GM21528 (cell line): ENCODE data around the gene WRAP53.

Source experiments
- ATAC-seq: cut with Tn5 transposase; IDR thresholded peaks from one replicate; pipeline ENCODE4 v1.9.1; 2021; ENCODE audit warnings: mild to moderate bottlenecking, moderate library complexity; ENCODE audit not compliant: unreplicated experiment, low FRiP score

The WRAP53 gene

GRCh38 chr17:7677388-7678067 lies 10.7 kb upstream of the WRAP53 start:
- ATAC-seq = no peak

- ATAC-seq = no peak
These were observed 3.3 kb upstream of the WRAP53 start for GRCh38 chr17:7684851-7685532.

- ATAC-seq = peak; percentile 55
These were observed 2.6 kb upstream of the WRAP53 start for GRCh38 chr17:7685533-7686221.

DNA sequence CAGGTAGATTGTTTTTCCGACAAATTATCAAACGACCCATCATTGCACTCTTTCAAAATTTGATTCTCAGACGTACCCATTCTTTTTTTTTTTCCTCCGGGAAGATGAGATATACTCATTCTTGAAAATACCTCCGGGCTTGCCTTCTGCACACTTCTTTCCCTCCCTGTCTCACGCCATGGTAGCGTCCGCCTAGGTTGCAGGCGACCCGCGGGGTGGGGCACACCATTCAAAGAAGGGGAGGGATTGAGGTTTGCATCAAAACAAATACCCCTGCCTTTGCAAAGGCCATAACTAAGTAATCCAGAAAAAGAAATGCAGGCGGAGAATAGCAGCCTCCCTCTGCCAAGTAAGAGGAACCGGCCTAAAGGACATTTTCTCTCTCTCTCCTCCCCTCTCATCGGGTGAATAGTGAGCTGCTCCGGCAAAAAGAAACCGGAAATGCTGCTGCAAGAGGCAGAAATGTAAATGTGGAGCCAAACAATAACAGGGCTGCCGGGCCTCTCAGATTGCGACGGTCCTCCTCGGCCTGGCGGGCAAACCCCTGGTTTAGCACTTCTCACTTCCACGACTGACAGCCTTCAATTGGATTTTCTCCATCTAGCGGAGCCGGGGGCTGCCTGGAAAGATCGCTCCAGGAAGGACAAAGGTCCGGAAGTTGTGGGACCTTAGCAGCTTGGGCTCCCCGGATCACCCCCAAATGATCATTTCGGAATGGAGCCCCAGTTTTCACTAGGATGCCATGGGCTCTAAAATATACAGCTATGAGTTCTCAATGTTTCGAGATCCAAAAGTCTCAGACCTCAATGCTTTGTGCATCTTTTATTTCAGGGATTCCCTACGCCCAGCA lies 1.8 kb upstream of the WRAP53 start:
- ATAC-seq = peak; percentile 53

DNA sequence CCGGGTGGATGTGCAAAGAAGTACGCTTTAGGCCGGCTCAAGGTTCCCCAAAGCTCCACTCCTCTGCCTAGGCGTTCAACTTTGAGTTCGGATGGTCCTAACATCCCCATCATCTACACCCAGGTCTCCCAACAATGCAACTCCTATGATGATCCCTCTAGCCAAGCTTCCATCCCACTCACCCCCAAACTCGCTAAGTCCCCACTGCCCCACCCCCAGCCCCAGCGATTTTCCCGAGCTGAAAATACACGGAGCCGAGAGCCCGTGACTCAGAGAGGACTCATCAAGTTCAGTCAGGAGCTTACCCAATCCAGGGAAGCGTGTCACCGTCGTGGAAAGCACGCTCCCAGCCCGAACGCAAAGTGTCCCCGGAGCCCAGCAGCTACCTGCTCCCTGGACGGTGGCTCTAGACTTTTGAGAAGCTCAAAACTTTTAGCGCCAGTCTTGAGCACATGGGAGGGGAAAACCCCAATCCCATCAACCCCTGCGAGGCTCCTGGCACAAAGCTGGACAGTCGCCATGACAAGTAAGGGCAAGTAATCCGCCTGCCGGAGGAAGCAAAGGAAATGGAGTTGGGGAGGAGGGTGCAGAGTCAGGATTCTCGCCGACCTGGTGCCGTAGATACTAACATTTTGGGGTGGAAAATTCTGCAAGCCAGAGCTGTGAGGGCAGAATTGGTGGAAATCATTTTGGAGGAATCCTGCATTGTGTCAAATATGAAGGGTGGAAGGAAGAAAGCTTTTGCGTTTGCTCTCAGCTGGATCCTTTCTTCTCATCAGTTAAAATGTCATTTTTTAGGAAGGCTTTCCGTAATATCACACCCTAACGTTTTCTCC lies 987 bp upstream of the WRAP53 start, which contains the start of gene TP53:
TSS of gene TP53 (minus strand) at position 419 of the 836 bp plus-strand sequence. CDS start 10,896 bp downstream, outside the sequence.
- no peak for ATAC-seq

- no peak for ATAC-seq
These were observed 585 bp downstream of the WRAP53 start for GRCh38 chr17:7688808-7689316.

- no peak for ATAC-seq
These were observed 7.3 kb downstream of the WRAP53 start for GRCh38 chr17:7695586-7695985.

GRCh38 chr17:7697828-7698588 lies 9.7 kb downstream of the WRAP53 start:
- no peak for ATAC-seq

GRCh38 chr17:7700510-7700909 lies 12.2 kb downstream of the WRAP53 start:
- ATAC-seq = no peak

- ATAC-seq = no peak
These were observed 13.4 kb downstream of the WRAP53 start for GRCh38 chr17:7701681-7702080.

DNA sequence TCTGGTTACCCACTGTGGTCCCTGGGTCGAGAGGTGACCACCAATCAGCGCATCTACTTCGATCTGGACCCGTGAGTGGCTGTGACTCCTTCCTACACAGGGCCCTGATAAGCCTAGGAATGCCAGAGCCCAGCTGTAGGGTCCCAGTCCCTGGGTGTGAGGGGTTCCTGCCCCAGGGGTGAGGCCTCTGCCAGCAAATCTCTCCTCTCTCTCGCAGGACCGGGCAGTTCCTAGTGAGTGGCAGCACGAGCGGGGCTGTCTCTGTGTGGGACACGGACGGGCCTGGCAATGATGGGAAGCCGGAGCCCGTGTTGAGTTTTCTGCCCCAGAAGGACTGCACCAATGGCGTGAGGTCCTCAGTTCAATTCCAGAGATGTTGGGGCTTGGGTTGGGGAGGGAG lies 14.5 kb downstream of the WRAP53 start:
- ATAC-seq = no peak

DNA sequence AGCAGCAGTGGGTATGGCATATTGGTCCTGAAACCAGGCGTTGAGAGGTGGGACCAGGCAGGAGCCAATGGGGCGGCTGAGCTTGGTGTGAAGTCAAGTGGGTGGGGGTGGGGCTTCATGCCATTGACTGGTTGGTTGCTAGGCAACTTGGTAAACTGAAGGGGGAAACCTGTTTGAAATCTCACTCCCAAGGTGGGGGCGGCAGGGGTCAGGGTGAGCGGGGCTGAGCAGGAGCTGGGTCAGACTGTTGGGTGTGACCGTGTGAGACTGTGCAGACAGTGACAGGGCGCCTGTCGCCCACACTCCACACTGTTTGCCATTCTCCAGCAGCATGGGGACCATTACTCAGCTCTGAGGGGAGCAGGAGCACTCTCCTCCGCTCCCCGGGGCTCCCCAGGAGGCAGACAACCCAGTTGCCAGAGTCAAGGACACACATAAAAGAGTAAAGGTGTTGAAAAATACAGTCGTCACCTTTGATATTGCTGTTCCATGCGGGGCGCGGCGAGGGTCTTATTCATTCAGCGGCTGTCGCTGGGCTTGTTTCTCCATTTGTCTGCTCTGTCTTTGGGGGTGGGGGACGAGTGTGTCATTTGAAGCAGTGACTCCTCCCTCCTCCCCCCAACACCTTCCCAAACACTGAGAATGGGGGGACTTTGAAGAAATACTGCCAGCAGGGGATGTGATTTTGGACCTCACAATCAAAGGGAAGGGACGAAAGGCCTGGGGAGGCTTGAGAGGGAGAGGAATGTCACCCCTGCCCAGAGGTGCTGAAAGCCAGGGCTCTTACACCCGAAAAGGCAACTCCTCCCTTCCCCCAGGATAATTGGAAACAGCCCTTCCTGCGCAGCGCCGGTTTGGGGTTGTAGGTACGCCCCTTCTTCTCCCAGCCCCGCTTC lies 15.6 kb downstream of the WRAP53 start:
- no peak for ATAC-seq

DNA sequence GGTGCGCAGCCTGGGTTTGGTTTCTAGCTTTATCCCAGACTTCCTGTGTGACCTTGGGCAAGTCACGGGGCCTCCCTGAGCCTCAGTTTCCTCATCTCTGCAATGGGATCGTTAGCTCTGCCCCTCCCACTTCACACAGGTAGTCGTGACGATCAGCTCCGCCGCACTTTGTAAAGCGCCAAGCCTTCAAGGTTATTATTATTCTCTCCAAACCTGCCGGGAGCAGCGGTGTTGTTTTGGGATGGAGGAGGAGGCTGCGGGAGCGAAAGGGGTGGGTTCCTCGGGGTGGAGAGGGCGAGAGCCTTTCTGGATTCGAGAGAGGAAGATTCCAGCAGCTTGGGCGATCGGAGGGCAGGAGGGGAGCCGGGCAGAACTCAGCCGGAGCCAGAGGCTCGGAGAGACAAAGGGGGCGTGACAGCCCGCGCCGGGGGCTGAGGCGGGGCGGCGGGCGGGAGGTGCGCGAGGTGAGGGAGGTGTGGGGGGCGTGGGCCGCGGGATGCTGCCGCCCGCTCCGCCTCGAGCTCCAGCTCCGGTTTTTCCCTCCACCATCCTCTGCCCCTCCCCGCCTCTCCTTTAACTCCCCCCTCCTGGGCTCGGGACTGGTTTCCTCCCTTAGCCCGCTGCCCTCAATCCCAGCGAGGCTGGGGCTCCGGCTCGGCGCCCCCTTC lies 16.5 kb downstream of the WRAP53 start, which contains the start of gene EFNB3:
TSS of gene EFNB3 (plus strand) at position 602 of the 668 bp plus-strand sequence. CDS start 397 bp downstream, outside the sequence.
- ATAC-seq = no peak

DNA sequence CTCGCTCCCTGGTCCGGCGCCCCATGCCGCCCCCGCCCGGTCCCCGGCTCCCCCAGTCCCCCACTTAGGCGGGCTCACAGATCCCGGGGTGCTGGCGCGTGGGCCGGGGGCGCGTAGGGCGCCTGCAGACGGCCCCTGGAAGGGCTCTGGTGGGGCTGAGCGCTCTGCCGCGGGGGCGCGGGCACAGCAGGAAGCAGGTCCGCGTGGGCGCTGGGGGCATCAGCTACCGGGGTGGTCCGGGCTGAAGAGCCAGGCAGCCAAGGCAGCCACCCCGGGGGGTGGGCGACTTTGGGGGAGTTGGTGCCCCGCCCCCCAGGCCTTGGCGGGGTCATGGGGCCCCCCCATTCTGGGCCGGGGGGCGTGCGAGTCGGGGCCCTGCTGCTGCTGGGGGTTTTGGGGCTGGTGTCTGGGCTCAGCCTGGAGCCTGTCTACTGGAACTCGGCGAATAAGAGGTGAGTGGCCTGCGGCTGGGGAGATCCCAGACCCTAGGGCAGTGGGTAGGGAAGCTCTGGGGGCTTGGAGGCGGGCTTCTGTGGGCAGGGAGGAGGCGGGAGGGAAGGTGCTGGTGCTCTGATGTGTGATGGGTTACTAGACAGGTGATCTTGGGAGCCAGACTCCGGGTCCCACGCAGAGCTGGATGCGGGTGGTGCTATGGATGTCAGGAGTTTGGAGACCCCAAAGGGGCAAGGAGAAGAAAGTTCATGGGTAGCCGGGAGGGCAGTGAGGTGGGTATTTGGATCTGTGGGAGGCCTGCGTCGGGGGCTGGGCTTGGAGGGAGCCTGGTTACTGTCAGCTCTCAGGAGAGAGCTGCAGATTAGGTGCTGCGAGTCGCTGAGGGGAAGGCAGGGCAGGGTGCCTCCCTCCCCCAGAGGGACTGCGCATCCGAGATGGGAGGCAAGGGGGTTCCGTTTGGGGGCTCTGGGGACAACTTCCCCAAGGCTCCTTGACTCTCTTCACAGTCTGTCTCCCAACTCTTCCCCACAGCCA lies 17.3 kb downstream of the WRAP53 start:
- ATAC-seq = no peak

- no peak for ATAC-seq
These were observed 18.5 kb downstream of the WRAP53 start for GRCh38 chr17:7706631-7707354.
